GM19397 (cell line): ENCODE results near the gene DAB2IP.
"Not testable (repeated sequence)": the region's sequence is repeated elsewhere in the genome, so short reads cannot be mapped to it uniquely, and the experiment has no call there.

ENCODE experiments used
- ATAC-seq: cut with Tn5 transposase; IDR thresholded peaks from one replicate; pipeline ENCODE4 v1.9.1; 2021; ENCODE audit warnings: mild to moderate bottlenecking, moderate library complexity; ENCODE audit not compliant: unreplicated experiment

Gene DAB2IP

GRCh38 chr9:121651295-121652020, at the start of gene DAB2IP:
DAB2IP (plus strand) TSS chr9:121651634; CDS start chr9:121651776, 142 bp downstream.
- ATAC-seq = no peak

- no peak for ATAC-seq
These were observed 48.4 kb upstream of the DAB2IP start for GRCh38 chr9:121603028-121603427.

- ATAC-seq = no peak
These were observed 47.2 kb upstream of the DAB2IP start for GRCh38 chr9:121604242-121604641.

- no peak for ATAC-seq
These were observed 46.8 kb upstream of the DAB2IP start for GRCh38 chr9:121604654-121605053.

GRCh38 chr9:121607434-121608167, 43.8 kb upstream of the DAB2IP start:
- no peak for ATAC-seq

GRCh38 chr9:121608168-121608853, 43.1 kb upstream of the DAB2IP start:
- ATAC-seq = no peak

GRCh38 chr9:121609822-121610637, 41.4 kb upstream of the DAB2IP start:
- no peak for ATAC-seq

GRCh38 chr9:121610638-121610953, 40.8 kb upstream of the DAB2IP start:
- no peak for ATAC-seq

- ATAC-seq = no peak
These were observed 38.9 kb upstream of the DAB2IP start for GRCh38 chr9:121612511-121612998.

- no peak for ATAC-seq
These were observed 38.3 kb upstream of the DAB2IP start for GRCh38 chr9:121613009-121613752.

GRCh38 chr9:121616123-121616755, 35.2 kb upstream of the DAB2IP start:
- ATAC-seq = no peak

GRCh38 chr9:121618504-121618903, 32.9 kb upstream of the DAB2IP start:
- ATAC-seq = no peak

GRCh38 chr9:121618910-121619309, 32.5 kb upstream of the DAB2IP start:
- not testable (repeated sequence) for ATAC-seq

- ATAC-seq = no peak
These were observed 31.7 kb upstream of the DAB2IP start for GRCh38 chr9:121619545-121620324.

GRCh38 chr9:121620325-121620673, 31.1 kb upstream of the DAB2IP start:
- ATAC-seq = no peak

- no peak for ATAC-seq
These were observed 30.5 kb upstream of the DAB2IP start for GRCh38 chr9:121620777-121621449.

GRCh38 chr9:121622387-121623203, 28.8 kb upstream of the DAB2IP start:
- no peak for ATAC-seq

- ATAC-seq = not testable (repeated sequence)
These were observed 28.0 kb upstream of the DAB2IP start for GRCh38 chr9:121623430-121623829.
